Glutamatergic neuron (in vitro differentiated cells): Measurements from ENCODE around the gene CCDC195. TPM values are rescaled to one million over a fixed set of nuclear protein-coding genes. Genes with fewer than 3 reads are reported as not detected.

Experiments used
- DNase-seq: peaks from one replicate; pipeline ENCODE4 v3.0.0; 2022
- H3K27ac Mint-ChIP-seq: one replicate; pipeline ENCODE4 v1.8.0; 2020; ENCODE audit warnings: mild to moderate bottlenecking, mixed read lengths, inconsistent platforms; ENCODE audit not compliant: unreplicated experiment
- H3K27me3 Mint-ChIP-seq: one replicate; pipeline ENCODE4 v1.8.0; 2020; ENCODE audit warnings: mild to moderate bottlenecking, moderate library complexity, mixed read lengths, inconsistent platforms; ENCODE audit not compliant: unreplicated experiment
- H3K36me3 Mint-ChIP-seq: one replicate; pipeline ENCODE4 v1.8.0; 2020; ENCODE audit warnings: mild to moderate bottlenecking, mixed read lengths, inconsistent platforms; ENCODE audit not compliant: unreplicated experiment
- H3K4me1 Mint-ChIP-seq: one replicate; pipeline ENCODE4 v1.8.0; 2020; ENCODE audit warnings: mild to moderate bottlenecking, low read depth, mixed read lengths, inconsistent platforms; ENCODE audit not compliant: unreplicated experiment
- H3K4me3 Mint-ChIP-seq: one replicate; pipeline ENCODE4 v1.8.0; 2020; ENCODE audit warnings: mild to moderate bottlenecking, mixed read lengths, inconsistent platforms; ENCODE audit not compliant: unreplicated experiment
- H3K9me3 Mint-ChIP-seq: one replicate; pipeline ENCODE4 v1.8.0; 2020; ENCODE audit warnings: mild to moderate bottlenecking, moderate library complexity, mixed read lengths, inconsistent platforms; ENCODE audit not compliant: unreplicated experiment
- total RNA-seq: library from RNA; stranded (reverse); fragmentation: NEBNext Ultra II Directional; extraction: Animal tissue kit (Norgen Biotek cat#: 25700); gene quantifications from one replicate; pipeline ENCODE4 v1.2.1, GENCODE V29; 2021; ENCODE audit not compliant: unreplicated experiment
- TF ChIP-seq, protein P1 (sequence below): fragments of 200-600 bp; sonication (generic); IDR thresholded peaks from one replicate; pipeline ENCODE4 v1.5.0; 2021; ENCODE audit not compliant: partially characterized antibody, unreplicated experiment

The CCDC195 gene
- total RNA-seq, 1 donor from 2014 or later: not detected

DNA sequence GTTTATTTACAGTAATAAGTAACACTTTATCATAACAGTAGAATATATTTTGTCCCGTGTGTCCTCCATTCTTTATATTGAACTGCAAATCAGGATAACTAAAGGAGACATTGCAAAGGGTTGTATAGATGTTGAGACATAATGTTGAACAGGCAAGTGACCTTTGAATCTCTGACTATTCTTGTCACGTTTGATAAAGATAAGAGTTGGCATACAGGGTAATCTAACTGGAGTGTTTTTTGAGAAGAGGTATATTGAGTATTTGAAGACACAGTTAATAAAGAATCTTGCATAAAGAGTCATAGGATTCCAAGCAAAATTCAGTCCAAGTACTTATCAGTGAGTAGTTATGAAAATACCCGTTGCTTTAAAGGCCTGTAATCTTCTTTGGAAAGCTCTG is 21.7 kb downstream of the CCDC195 start:
- no peaks in the 10 kb centered on the region for H3K36me3 Mint-ChIP-seq
- H3K4me1 Mint-ChIP-seq: no peaks in the 10 kb centered on the region
- no peak overlapping the region for H3K4me3 Mint-ChIP-seq
- no peaks in the 10 kb centered on the region for H3K9me3 Mint-ChIP-seq
- TF ChIP-seq, protein P1, sequence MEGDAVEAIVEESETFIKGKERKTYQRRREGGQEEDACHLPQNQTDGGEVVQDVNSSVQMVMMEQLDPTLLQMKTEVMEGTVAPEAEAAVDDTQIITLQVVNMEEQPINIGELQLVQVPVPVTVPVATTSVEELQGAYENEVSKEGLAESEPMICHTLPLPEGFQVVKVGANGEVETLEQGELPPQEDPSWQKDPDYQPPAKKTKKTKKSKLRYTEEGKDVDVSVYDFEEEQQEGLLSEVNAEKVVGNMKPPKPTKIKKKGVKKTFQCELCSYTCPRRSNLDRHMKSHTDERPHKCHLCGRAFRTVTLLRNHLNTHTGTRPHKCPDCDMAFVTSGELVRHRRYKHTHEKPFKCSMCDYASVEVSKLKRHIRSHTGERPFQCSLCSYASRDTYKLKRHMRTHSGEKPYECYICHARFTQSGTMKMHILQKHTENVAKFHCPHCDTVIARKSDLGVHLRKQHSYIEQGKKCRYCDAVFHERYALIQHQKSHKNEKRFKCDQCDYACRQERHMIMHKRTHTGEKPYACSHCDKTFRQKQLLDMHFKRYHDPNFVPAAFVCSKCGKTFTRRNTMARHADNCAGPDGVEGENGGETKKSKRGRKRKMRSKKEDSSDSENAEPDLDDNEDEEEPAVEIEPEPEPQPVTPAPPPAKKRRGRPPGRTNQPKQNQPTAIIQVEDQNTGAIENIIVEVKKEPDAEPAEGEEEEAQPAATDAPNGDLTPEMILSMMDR: no peak
- H3K27ac Mint-ChIP-seq: no peak overlapping the region
- H3K27me3 Mint-ChIP-seq: peaks cover 2% of the 10 kb centered on the region
- no peak for DNase-seq

DNA sequence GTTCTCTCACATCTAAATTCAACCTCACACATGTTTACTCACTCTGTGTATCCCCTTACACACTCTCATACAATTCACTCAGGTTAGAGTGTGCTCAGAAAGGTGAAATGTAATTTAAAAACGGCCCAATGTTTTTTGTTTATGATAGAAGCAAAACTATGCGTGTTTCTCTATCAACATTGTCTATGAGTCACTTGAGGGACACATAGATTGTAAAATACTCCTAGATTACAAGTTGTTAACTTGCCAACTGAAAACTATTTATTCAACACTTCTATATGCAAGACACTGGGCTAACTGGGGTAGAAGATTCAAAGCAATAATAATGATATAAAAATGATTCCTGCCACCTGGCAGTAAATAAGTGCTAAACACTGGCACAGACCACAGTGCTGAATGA is 24.6 kb downstream of the CCDC195 start:
- peaks cover 2% of the 10 kb centered on the region for H3K27me3 Mint-ChIP-seq
- DNase-seq: no peak
- no peak overlapping the region for H3K4me3 Mint-ChIP-seq
- TF ChIP-seq, protein P1: no peak
- H3K27ac Mint-ChIP-seq: no peak overlapping the region
- no peaks in the 10 kb centered on the region for H3K36me3 Mint-ChIP-seq
- no peaks in the 10 kb centered on the region for H3K4me1 Mint-ChIP-seq
- H3K9me3 Mint-ChIP-seq: no peaks in the 10 kb centered on the region

DNA sequence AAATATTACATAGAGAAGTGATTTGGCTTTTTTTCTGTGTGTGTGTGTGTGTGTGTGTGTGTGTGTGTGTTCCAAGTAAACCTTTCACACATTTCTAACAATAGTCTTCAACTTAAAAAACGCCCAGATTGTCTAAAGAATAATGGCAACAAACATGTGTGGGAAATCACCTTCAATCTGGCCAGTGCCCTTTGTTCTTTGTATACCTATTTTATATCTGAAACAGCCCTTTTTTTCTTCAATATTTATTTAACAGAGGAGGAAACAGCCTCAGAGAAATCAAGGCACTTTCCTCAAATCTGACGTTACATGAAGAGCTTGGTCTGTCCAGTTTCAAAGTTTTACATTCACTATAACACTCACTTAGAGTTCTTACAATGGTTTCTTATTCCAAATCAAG is 25.3 kb downstream of the CCDC195 start:
- no peaks in the 10 kb centered on the region for H3K36me3 Mint-ChIP-seq
- H3K27ac Mint-ChIP-seq: no peak overlapping the region
- H3K4me3 Mint-ChIP-seq: no peak overlapping the region
- DNase-seq: no peak
- no peaks in the 10 kb centered on the region for H3K9me3 Mint-ChIP-seq
- no peaks in the 10 kb centered on the region for H3K4me1 Mint-ChIP-seq
- peaks cover 2% of the 10 kb centered on the region for H3K27me3 Mint-ChIP-seq
- TF ChIP-seq, protein P1: no peak

DNA sequence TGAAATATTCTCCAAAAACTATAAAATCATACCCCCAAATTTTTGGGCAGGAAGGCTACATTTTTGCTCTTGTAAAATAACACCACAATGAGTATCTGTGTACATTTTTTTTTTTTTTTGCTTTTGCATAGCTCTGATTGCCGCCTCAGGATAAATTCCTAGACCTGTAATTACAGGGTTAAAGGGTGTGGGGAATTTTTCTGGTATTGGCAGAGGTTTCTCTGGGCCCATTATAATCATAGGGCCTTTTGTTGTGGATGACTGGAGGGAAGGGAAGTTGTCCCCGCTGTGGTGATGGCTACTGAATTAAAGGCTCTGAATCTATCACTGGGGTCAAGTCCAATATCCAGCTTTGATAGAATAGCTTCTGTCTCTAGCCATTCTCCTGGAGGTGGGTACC is 26.6 kb downstream of the CCDC195 start:
- no peak for DNase-seq
- H3K27ac Mint-ChIP-seq: no peak overlapping the region
- no peaks in the 10 kb centered on the region for H3K4me1 Mint-ChIP-seq
- TF ChIP-seq, protein P1: no peak
- H3K36me3 Mint-ChIP-seq: no peaks in the 10 kb centered on the region
- no peaks in the 10 kb centered on the region for H3K9me3 Mint-ChIP-seq
- peaks cover 2% of the 10 kb centered on the region for H3K27me3 Mint-ChIP-seq
- no peak overlapping the region for H3K4me3 Mint-ChIP-seq

DNA sequence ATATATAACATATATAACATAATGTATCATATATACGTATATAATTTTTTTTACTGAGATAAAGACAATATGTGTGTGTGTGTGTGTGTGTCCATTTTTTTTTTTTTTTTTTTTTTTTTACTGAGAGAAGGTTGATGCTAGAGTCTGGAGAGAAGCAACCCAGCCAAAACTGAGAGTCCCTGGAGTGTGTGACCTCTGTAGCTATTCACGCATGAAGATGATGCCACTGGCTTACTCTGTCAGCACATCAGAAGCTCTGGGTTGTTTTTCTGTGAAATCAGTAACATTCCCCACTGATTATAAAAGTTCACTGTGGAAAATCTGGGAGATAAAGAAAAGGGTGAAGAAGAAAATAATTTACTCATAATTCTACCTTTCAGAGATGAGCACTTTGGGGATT is 27.2 kb downstream of the CCDC195 start:
- no peak for DNase-seq
- TF ChIP-seq, protein P1: no peak
- H3K4me3 Mint-ChIP-seq: no peak overlapping the region
- peaks cover 2% of the 10 kb centered on the region for H3K27me3 Mint-ChIP-seq
- no peaks in the 10 kb centered on the region for H3K9me3 Mint-ChIP-seq
- no peaks in the 10 kb centered on the region for H3K36me3 Mint-ChIP-seq
- H3K4me1 Mint-ChIP-seq: no peaks in the 10 kb centered on the region
- H3K27ac Mint-ChIP-seq: no peak overlapping the region
